HG02798 (cell line): ENCODE data around the gene ZNF224.
"Not testable (repeated sequence)": the region's sequence is repeated elsewhere in the genome, so short reads cannot be mapped to it uniquely, and the experiment has no call there.

ENCODE experiments used
- ATAC-seq: cut with Tn5 transposase; IDR thresholded peaks from one replicate; pipeline ENCODE4 v1.9.1; 2021; ENCODE audit warnings: mild to moderate bottlenecking; ENCODE audit not compliant: unreplicated experiment, poor library complexity

The ZNF224 gene

DNA sequence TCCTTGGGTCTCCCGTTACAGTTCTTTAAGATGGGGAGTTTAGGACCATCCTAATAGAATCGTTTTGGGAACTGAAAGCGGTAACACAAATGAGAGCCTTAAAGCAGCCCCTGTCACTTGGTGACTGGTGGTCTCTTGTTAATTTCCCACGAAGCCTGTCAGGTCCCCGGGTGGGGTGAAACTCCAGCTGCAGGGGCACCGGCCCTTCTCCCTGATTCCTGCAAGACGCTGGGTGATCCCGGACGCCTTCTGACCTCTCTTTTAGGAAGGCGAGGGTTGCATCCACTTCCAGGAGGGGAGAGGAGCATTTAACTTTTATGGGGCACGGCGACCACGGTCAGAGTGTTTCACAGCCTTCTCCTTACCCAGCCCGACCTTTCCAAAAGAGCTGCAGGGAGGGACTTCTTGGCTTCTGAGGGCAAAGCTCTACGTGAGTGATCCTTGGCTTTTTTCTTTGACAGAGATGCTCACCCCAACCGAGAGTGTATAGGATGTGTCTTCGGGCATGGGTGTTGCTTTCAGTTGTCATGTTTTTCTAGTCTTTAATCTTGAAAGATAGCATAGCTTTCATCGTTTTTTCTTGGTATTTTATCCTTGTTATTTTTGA is 19.7 kb downstream of the ZNF224 start:
- ATAC-seq: peak; percentile 13

GRCh38 chr19:44121162-44121561 is 27.0 kb downstream of the ZNF224 start:
- ATAC-seq: not testable (repeated sequence)

- ATAC-seq: no peak
Observed at GRCh38 chr19:44131955-44132354, 37.8 kb downstream of the ZNF224 start.

DNA sequence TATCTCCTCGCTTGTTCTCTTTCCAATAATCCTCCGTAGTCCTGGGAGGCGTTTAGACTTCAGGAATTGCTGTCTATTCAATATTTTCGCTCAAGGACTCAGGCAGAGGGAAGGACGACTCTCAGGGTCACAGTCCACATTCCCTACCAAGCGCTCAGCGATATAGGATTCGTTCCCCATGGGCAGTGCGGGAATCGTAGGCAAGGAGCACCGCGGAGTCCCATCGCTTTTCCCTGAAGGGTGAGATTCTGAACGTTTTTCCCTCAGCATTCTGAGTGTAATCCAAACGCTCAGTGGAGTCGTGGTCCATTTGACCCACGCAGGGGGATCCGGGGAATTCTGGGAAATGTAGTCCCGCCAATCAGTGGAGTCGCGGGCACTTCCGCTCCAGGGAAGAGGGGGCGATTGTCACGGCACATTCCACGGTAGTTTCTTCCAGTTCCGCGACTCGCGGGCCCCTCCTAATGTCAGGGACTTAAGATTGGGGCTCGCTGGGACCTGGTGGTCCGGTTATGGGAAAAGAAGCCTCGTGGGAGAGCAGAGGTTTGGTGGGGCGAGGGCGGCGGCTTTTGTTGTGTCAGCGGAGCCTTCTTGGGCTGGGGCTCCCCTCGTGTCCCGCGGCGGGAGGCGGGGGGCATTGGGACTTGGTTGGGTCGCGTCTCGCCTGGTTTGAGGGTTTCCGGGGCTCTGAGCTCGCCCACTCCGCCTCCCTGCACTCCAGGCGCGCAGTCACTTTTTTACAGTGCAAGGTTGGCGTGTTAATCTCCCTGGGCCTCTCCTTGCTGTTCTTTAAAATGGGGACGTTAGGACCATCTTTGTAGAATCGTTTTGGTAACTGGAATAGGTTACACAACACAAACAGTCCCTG is 47.3 kb downstream of the ZNF224 start, which contains the start of gene ZNF234:
Gene ZNF234 (plus strand): TSS at position 364 of the 868 bp plus-strand sequence. CDS start 3,079 bp downstream, outside the sequence.
- peak; percentile 88 for ATAC-seq

DNA sequence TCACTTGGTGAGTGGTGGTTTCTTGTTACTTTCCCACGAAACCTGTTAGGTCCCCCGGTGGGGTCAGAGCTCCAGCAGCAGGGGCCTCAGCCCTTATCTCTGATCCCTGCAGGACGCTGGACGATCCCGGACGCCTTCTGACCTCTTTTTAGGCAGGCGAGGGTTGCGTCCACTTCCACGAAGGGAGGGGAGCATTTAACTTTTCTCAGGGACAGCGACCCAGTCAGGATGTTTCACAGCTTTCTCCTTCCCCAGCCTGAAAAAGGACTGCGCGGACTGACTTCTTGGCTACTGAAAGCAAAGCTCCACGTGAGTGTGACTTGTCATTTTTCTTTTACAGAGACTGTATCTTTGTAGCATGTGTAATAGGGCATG is 47.9 kb downstream of the ZNF224 start:
- peak; percentile 15 for ATAC-seq

DNA sequence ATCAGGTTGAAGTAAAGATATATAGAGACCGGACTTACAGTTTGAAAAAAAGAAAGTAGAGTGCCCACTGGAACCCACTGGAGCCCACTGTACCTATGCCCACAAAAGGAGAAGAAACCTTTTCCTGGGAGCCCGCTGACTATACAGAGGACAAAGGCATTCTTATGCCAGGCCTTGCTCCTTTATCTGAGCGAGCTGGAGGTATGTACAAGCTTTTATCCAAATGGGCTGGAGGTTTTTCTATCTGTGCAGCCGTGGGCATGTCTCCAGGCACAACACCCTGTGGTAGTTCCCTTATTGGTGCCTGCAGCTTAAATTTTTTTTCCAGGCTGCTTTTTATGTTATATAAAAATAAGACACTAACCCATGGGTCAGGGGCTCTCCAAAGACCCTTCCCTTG is 55.6 kb downstream of the ZNF224 start:
- no peak for ATAC-seq

DNA sequence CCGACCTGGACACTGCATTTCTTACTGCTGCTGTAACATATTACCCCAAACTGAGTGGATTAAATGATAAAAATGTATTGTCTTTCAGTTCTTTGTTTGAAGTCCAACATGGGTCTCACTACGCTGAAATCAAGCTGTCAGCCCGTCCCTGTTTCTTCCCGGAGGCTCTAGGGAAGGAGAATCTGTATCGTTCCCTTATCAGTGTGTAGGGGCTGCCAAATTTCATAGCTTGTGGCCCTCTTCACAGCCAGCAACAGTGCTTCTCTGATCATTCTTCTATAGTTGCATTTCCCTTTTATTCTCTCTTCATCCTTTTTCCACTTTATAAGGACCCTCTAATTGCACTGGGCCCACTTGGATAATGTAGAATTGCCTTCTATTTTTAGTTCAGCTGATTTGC is 57.3 kb downstream of the ZNF224 start:
- ATAC-seq: no peak

- no peak for ATAC-seq
Observed at GRCh38 chr19:44156475-44156874, 62.3 kb downstream of the ZNF224 start.
